ENCODE measurements around the gene SH3RF2.
"Not testable (repeated sequence)": the region's sequence is repeated elsewhere in the genome, so short reads cannot be mapped to it uniquely, and the experiment has no call there.

Gene SH3RF2

GRCh38 chr5:145960166-145960565, 23.8 kb downstream of the SH3RF2 start:
- CTCF ChIA-PET, result interaction anchor here (0.6 to 0.8 kb wide), 2 partner anchors 25 to 127 kb away, joined by 3 read pairs; no protein-coding TSS in a partner anchor
- DNase-seq (ENCODE audit: low spot score), result no peak
- no peak for TF ChIP-seq CTCF (conservative IDR thresholded peaks at IDR 0.05; ENCODE audit: low read depth)
- no peak overlapping the region for H3K27ac ChIP-seq
- POLR2A ChIA-PET (ENCODE audit: low non-redundant PET), result no interaction called here

GRCh38 chr5:145960848-145961600, 24.6 kb downstream of the SH3RF2 start:
- ChIA-PET CTCF (interaction anchor here (0.6 to 1.3 kb wide), 2 partner anchors 11 to 26 kb away, joined by 3 to 5 read pairs; no protein-coding TSS in a partner anchor), POLR2A (ENCODE audit: low non-redundant PET) (interaction anchor here (0.6 kb wide), 2 partner anchors 17 to 216 kb away, joined by 3 read pairs; no protein-coding TSS in a partner anchor)
- TF ChIP-seq CTCF (conservative IDR thresholded peaks at IDR 0.05; ENCODE audit: low read depth), result no peak
- peak; percentile 30 for DNase-seq (ENCODE audit: low spot score)
- no peak overlapping the region for H3K27ac ChIP-seq

- CTCF ChIA-PET, result interaction anchor here (0.6 to 1.3 kb wide), 3 partner anchors 12 to 1542 kb away, joined by 3 to 5 read pairs (median 3); no protein-coding TSS in a partner anchor
- POLR2A ChIA-PET (ENCODE audit: low non-redundant PET), result no interaction called here
- no peak for TF ChIP-seq CTCF (conservative IDR thresholded peaks at IDR 0.05; ENCODE audit: low read depth)
- H3K27ac ChIP-seq, result no peak overlapping the region
- DNase-seq (ENCODE audit: low spot score), result no peak
Measured at GRCh38 chr5:145962001-145962400, 25.6 kb downstream of the SH3RF2 start.

GRCh38 chr5:145964008-145964407, 27.6 kb downstream of the SH3RF2 start:
- POLR2A ChIA-PET (ENCODE audit: low non-redundant PET); DNase-seq (ENCODE audit: low spot score); H3K27ac ChIP-seq; CTCF ChIA-PET: not testable (repeated sequence)

- ChIA-PET POLR2A (ENCODE audit: low non-redundant PET) (no interaction called here), CTCF (no interaction called here)
Measured at GRCh38 chr5:145965804-145966203, 29.4 kb downstream of the SH3RF2 start.

GRCh38 chr5:145967296-145967695, 30.9 kb downstream of the SH3RF2 start:
- no peak for TF ChIP-seq CTCF (conservative IDR thresholded peaks at IDR 0.05; ENCODE audit: low read depth)
- POLR2A ChIA-PET (ENCODE audit: low non-redundant PET), result no interaction called here
- H3K27ac ChIP-seq, result no peak overlapping the region
- DNase-seq (ENCODE audit: low spot score), result no peak
- CTCF ChIA-PET, result no interaction called here

More at GRCh38 chr5:145965804-145966203, 29.4 kb downstream of the SH3RF2 start:
- no peak for TF ChIP-seq CTCF (conservative IDR thresholded peaks at IDR 0.05; ENCODE audit: low read depth)
- DNase-seq (ENCODE audit: low spot score), result no peak
- H3K27ac ChIP-seq, result no peak overlapping the region

Measured in RWPE1 (cell line).